IMR-90 (cell line): ENCODE results near the gene COX7A1. TPM values are rescaled to one million over a fixed set of nuclear protein-coding genes. Genes with fewer than 3 reads are reported as not detected.

Experiments used
- ATAC-seq: fragments of 200-7000 bp; cut with Tn5 transposase; 2 replicates; pipeline ENCODE4 v1.9.1; 2020; ENCODE audit warnings: low read depth, mild to moderate bottlenecking, moderate library complexity
- BruUV-seq: library from RNA; stranded (reverse); fragments of 400-500 nt; replicated peaks from 2 replicates; lab custom pipeline; 2021; lab: Mats Ljungman, UMichigan
- CTCF ChIA-PET: fragments of 300-600 bp; formaldehyde crosslinking; extraction: SDS; loops from one replicate; lab custom pipeline; 2021; ENCODE audit warnings: antibody characterized with exemption; lab: Yijun Ruan, JAX
- POLR2A ChIA-PET: fragments of 300-600 bp; sonication (Branson Sonifier 250); formaldehyde crosslinking; loops from one replicate; lab custom pipeline; 2022; ENCODE audit warnings: antibody characterized with exemption; ENCODE audit not compliant: unreplicated experiment; lab: Charles Lee
- DNase-seq: peaks from one replicate; pipeline ENCODE4 v3.0.0; 2013
- H2AFZ ChIP-seq: replicated peaks from 2 replicates; pipeline ENCODE3; 2013; ENCODE audit warnings: low read length, mild to moderate bottlenecking; ENCODE audit not compliant: poor library complexity
- H2AK5ac ChIP-seq: 2 replicates; pipeline ENCODE4 v1.6.1; 2013; ENCODE audit warnings: low read depth, low read length, inconsistent platforms
- H2AK9ac ChIP-seq: replicated peaks from 2 replicates; pipeline ENCODE3; 2013; ENCODE audit warnings: mild to moderate bottlenecking, low read depth, low read length, moderate library complexity; ENCODE audit not compliant: poor library complexity
- H2BK120ac ChIP-seq: 2 replicates; pipeline ENCODE4 v1.6.1; 2013; ENCODE audit warnings: low read depth, low read length, inconsistent platforms
- H2BK15ac ChIP-seq: 3 replicates; pipeline ENCODE4 v1.6.1; 2013; ENCODE audit warnings: low read depth, low read length, inconsistent platforms
- H2BK20ac ChIP-seq: 2 replicates; pipeline ENCODE4 v1.6.1; 2013; ENCODE audit warnings: low read depth, mild to moderate bottlenecking, inconsistent platforms, low read length, moderate library complexity
- H2BK5ac ChIP-seq: 2 replicates; pipeline ENCODE4 v1.6.1; 2013; ENCODE audit warnings: mild to moderate bottlenecking, low read depth, low read length, inconsistent platforms; ENCODE audit not compliant: poor library complexity, severe bottlenecking
- H3K14ac ChIP-seq: replicated peaks from 2 replicates; pipeline ENCODE4 v1.6.1; 2013; ENCODE audit warnings: low read depth, low read length, inconsistent platforms
- H3K18ac ChIP-seq: 2 replicates; pipeline ENCODE4 v1.6.1; 2013; ENCODE audit warnings: low read depth, low read length, control low read depth
- H3K23ac ChIP-seq: 2 replicates; pipeline ENCODE4 v1.6.1; 2013; ENCODE audit warnings: low read depth, low read length, inconsistent platforms
- H3K27ac ChIP-seq: 2 replicates; pipeline ENCODE4 v1.5.1; 2013; ENCODE audit warnings: mild to moderate bottlenecking, control low read depth, low read length; ENCODE audit not compliant: insufficient read depth
- H3K27me3 ChIP-seq: 2 replicates; pipeline ENCODE4 v1.6.1; 2013; ENCODE audit warnings: low read length; ENCODE audit not compliant: control insufficient read depth, insufficient read depth
- H3K36me3 ChIP-seq: 2 replicates; pipeline ENCODE4 v1.6.1; 2013; ENCODE audit warnings: low read length, mixed read lengths; ENCODE audit not compliant: control insufficient read depth, insufficient read depth
- H3K4ac ChIP-seq: 2 replicates; pipeline ENCODE4 v1.6.1; 2013; ENCODE audit warnings: low read depth, low read length, inconsistent platforms
- H3K4me1 ChIP-seq: 2 replicates; pipeline ENCODE4 v1.6.1; 2013; ENCODE audit warnings: low read length, mixed read lengths; ENCODE audit not compliant: control insufficient read depth, insufficient read depth
- H3K4me2 ChIP-seq: 2 replicates; pipeline ENCODE4 v1.6.1; 2013; ENCODE audit warnings: low read depth, mild to moderate bottlenecking, control low read depth, low read length, moderate library complexity
- H3K4me3 ChIP-seq: 2 replicates; pipeline ENCODE4 v1.5.1; 2013; ENCODE audit warnings: low read depth, mild to moderate bottlenecking, control low read depth, low read length, moderate library complexity; ENCODE audit not compliant: insufficient read depth
- H3K56ac ChIP-seq: 2 replicates; pipeline ENCODE4 v1.6.1; 2013; ENCODE audit warnings: low read length, inconsistent platforms; ENCODE audit not compliant: insufficient read depth; ENCODE audit errors: extremely low read depth
- H3K79me1 ChIP-seq, 2 experiments: 2 replicates each; pipeline ENCODE4 v1.6.1; 2013; ENCODE audit warnings: low read length in 2 of 2, inconsistent platforms in 1 of 2, low read depth in 1 of 2
- H3K9ac ChIP-seq: 2 replicates; pipeline ENCODE4 v1.6.1; 2013; ENCODE audit warnings: low read depth, low read length, control low read depth
- H3K9me1 ChIP-seq: 2 replicates; pipeline ENCODE4 v1.6.1; 2013; ENCODE audit warnings: low read length, inconsistent platforms; ENCODE audit not compliant: insufficient read depth
- H3K9me3 ChIP-seq: 2 replicates; pipeline ENCODE4 v1.6.1; 2013; ENCODE audit warnings: low read length; ENCODE audit not compliant: control insufficient read depth, insufficient read depth
- H4K20me1 ChIP-seq: 2 replicates; pipeline ENCODE4 v1.6.1; 2013; ENCODE audit warnings: low read length, inconsistent platforms; ENCODE audit not compliant: insufficient read depth
- H4K5ac ChIP-seq: 2 replicates; pipeline ENCODE4 v1.6.1; 2013; ENCODE audit warnings: mild to moderate bottlenecking, low read depth, low read length, control low read depth
- H4K8ac ChIP-seq, 2 experiments: 2 replicates each; pipeline ENCODE4 v1.6.1; 2013; ENCODE audit warnings: low read depth in 2 of 2, low read length in 2 of 2, control low read depth in 1 of 2, inconsistent platforms in 1 of 2
- H4K91ac ChIP-seq: 2 replicates; pipeline ENCODE4 v1.6.1; 2013; ENCODE audit warnings: low read depth, low read length, inconsistent platforms; ENCODE audit not compliant: insufficient read depth
- BHLHE40 ChIP-seq: fragments of 150-350 bp; IDR thresholded peaks from 2 replicates; pipeline ENCODE4 v1.6.1; 2016; ENCODE audit warnings: mild to moderate bottlenecking, low read depth, low read length
- CEBPB ChIP-seq: IDR thresholded peaks from 2 replicates; pipeline ENCODE4 v1.6.1; 2012; ENCODE audit warnings: low read depth, low read length, improper control_type of control experiment
- CHD1 ChIP-seq: IDR thresholded peaks from 2 replicates; pipeline ENCODE4 v1.6.1; 2012; ENCODE audit warnings: low read depth, low read length, improper control_type of control experiment
- CTCF ChIP-seq: conservative IDR thresholded peaks from 2 replicates; pipeline ENCODE4 v1.5.1; 2012; ENCODE audit warnings: mild to moderate bottlenecking, low read depth, low read length, improper control_type of control experiment
- ELK1 ChIP-seq: fragments of 150-350 bp; IDR thresholded peaks from 2 replicates; pipeline ENCODE4 v1.6.1; 2016; ENCODE audit warnings: low read depth, mild to moderate bottlenecking, low read length, moderate library complexity, borderline replicate concordance
- FOS ChIP-seq: fragments of 150-350 bp; IDR thresholded peaks from 2 replicates; pipeline ENCODE4 v1.6.1; 2016; ENCODE audit warnings: low read depth, low read length
- MAFK ChIP-seq: IDR thresholded peaks from 2 replicates; pipeline ENCODE4 v1.6.1; 2012; ENCODE audit warnings: low read depth, low read length, improper control_type of control experiment
- MAZ ChIP-seq: IDR thresholded peaks from 2 replicates; pipeline ENCODE4 v1.6.1; 2012; ENCODE audit warnings: low read depth, mild to moderate bottlenecking, low read length, improper control_type of control experiment, moderate library complexity, borderline replicate concordance
- MXI1 ChIP-seq: IDR thresholded peaks from 2 replicates; pipeline ENCODE4 v1.6.1; 2012; ENCODE audit warnings: low read depth, mild to moderate bottlenecking, low read length, moderate library complexity, borderline replicate concordance
- NFE2L2 ChIP-seq: fragments of 150-350 bp; IDR thresholded peaks from 2 replicates; pipeline ENCODE4 v1.6.1; 2016; ENCODE audit warnings: low read depth, mild to moderate bottlenecking, low read length
- POLR2A ChIP-seq: IDR thresholded peaks from 2 replicates; pipeline ENCODE4 v1.6.1; 2012; ENCODE audit warnings: mild to moderate bottlenecking, low read depth, low read length
- RAD21 ChIP-seq: IDR thresholded peaks from 2 replicates; pipeline ENCODE4 v1.6.1; 2012; ENCODE audit warnings: low read length, improper control_type of control experiment
- RCOR1 ChIP-seq: IDR thresholded peaks from 2 replicates; pipeline ENCODE4 v1.6.1; 2012; ENCODE audit warnings: mild to moderate bottlenecking, low read length, improper control_type of control experiment; ENCODE audit not compliant: insufficient replicate concordance
- RFX5 ChIP-seq: IDR thresholded peaks from 2 replicates; pipeline ENCODE4 v1.8.0; 2012; ENCODE audit warnings: low read depth, mild to moderate bottlenecking, low read length, moderate library complexity
- SMC3 ChIP-seq: fragments of 150-350 bp; IDR thresholded peaks from 2 replicates; pipeline ENCODE4 v1.6.1; 2016; ENCODE audit warnings: low read depth, mild to moderate bottlenecking, antibody characterized with exemption, low read length, moderate library complexity
- USF2 ChIP-seq: fragments of 150-350 bp; IDR thresholded peaks from 2 replicates; pipeline ENCODE4 v1.6.1; 2017; ENCODE audit warnings: mild to moderate bottlenecking, antibody characterized with exemption, low read length, low read depth
- WGBS, 2 experiments: methylation state at CpG; one replicate each; pipeline versions ENCODE4 v1.1.5 to v1.1.7; 2013; ENCODE audit warnings: missing lambda C conversion rate in 2 of 2; ENCODE audit not compliant: insufficient read length in 1 of 2; ENCODE audit errors: extremely low coverage in 2 of 2; 5-methylcytosine and 5-hydroxymethylcytosine counted together
- dilution Hi-C: fragments of 300-500 bp; cut with HindIII; formaldehyde crosslinking; loops from one replicate; pipeline ENCODE4 v1.14.3; 2018; ENCODE audit warnings: low sequenced_read_pairs; ENCODE audit not compliant: unreplicated experiment
- in situ Hi-C: fragments of 300-500 bp; cut with MboI; formaldehyde crosslinking; loops from 3 replicates; pipeline ENCODE4 v1.14.3; 2019; ENCODE audit warnings: low sequenced_read_pairs, inconsistent platforms, mixed read lengths
- intact Hi-C: fragments of 100-400 bp; cut with micrococcal nuclease; formaldehyde crosslinking; loops from 2 replicates; pipeline ENCODE4 v1.10.0; 2022
- polyA plus RNA-seq, 3 experiments: library from polyadenylated mRNA; depleted of rRNA; stranded (reverse); fragments of >200 nt; gene quantifications; 2 replicates each; pipeline ENCODE4 v1.2.3, GENCODE V29; 2012; ENCODE audit warnings: low replicate concordance in 1 of 3
- total RNA-seq: library from RNA; depleted of rRNA; stranded (reverse); fragments of >200 nt; gene quantifications from 2 replicates; pipeline ENCODE4 v1.2.3, GENCODE V29; 2012

Gene COX7A1
- total and polyA plus RNA-seq, 2 of the 4 experiments (the other 2 are of a cell fraction): 0.54 to 6.9 TPM

- H2BK20ac ChIP-seq: no peak overlapping the region
- in situ Hi-C loops: loop anchor here (25.0 kb wide), 1 partner anchor 291 kb away; the partner anchor contains the start of gene ZNF566
- no peaks in the 10 kb centered on the region; a peak in 1 of 4 replicates for H3K79me1 ChIP-seq
- ChIA-PET POLR2A (no interaction called here), CTCF (no interaction called here)
- no peak overlapping the region for H3K23ac ChIP-seq
- DNase-seq: no peak
- TF ChIP-seq RFX5 (no peak), ELK1 (no peak), NFE2L2 (no peak), POLR2A (no peak), SMC3 (no peak), BHLHE40 (no peak), MXI1 (no peak), RAD21 (no peak), MAFK (no peak), FOS (no peak), MAZ (no peak), RCOR1 (no peak), CTCF (no peak), CHD1 (no peak), USF2 (no peak), CEBPB (no peak)
- no peak overlapping the region for H2BK5ac ChIP-seq
- H4K20me1 ChIP-seq: no peaks in the 10 kb centered on the region
- H2AK5ac ChIP-seq: no peak overlapping the region
- H4K8ac ChIP-seq: no peak overlapping the region
- no peak overlapping the region for H3K14ac ChIP-seq
- peaks cover 12% of the 10 kb centered on the region for H3K36me3 ChIP-seq
- no TSS peak for BruUV-seq
- no CpG with 5 or more reads among the region's 2 CpGs for WGBS, 2 experiments
- no peak overlapping the region for H2AK9ac ChIP-seq
- no peak overlapping the region for H3K4me2 ChIP-seq
- no peak overlapping the region for H3K4me3 ChIP-seq
- H3K18ac ChIP-seq: no peak overlapping the region
- ATAC-seq: peak; percentile 37; the same call in 1 of the 2 replicates
- no peaks in the 10 kb centered on the region for H3K9me3 ChIP-seq
- H2BK120ac ChIP-seq: no peak overlapping the region
- no peaks in the 10 kb centered on the region for H3K9me1 ChIP-seq
- H3K4ac ChIP-seq: no peak overlapping the region
- H4K91ac ChIP-seq: no peak overlapping the region
- no peaks in the 10 kb centered on the region for H3K4me1 ChIP-seq
- H2BK15ac ChIP-seq: no peak overlapping the region
- no peak overlapping the region for H2AFZ ChIP-seq
- H3K27me3 ChIP-seq: no peaks in the 10 kb centered on the region
- dilution Hi-C loops: no loop called here
- H4K5ac ChIP-seq: no peak overlapping the region
- no peak overlapping the region for H3K9ac ChIP-seq
- intact Hi-C loops: no loop called here
- H3K56ac ChIP-seq: no peak overlapping the region
- no peak overlapping the region for H3K27ac ChIP-seq
These were observed 44.0 kb upstream of the COX7A1 start for GRCh38 chr19:36196249-36196648.
